Measurements from ENCODE around the gene CWC15. TPM values are rescaled to one million over a fixed set of nuclear protein-coding genes. Genes with fewer than 3 reads are reported as not detected.

The CWC15 gene
- polyA plus RNA-seq, 1 donor (not counting 4 experiments of a cell fraction or from before 2014, with no cell fraction given): 56.3 TPM

GRCh38 chr11:94946812-94947211 lies 26.5 kb downstream of the CWC15 start:
- no peak for FAIRE-seq
- dilution Hi-C loops (cut with MboI; ENCODE audit: extremely low pct_ligation_motif_present, low sequenced_read_pairs): no loop called here

DNA sequence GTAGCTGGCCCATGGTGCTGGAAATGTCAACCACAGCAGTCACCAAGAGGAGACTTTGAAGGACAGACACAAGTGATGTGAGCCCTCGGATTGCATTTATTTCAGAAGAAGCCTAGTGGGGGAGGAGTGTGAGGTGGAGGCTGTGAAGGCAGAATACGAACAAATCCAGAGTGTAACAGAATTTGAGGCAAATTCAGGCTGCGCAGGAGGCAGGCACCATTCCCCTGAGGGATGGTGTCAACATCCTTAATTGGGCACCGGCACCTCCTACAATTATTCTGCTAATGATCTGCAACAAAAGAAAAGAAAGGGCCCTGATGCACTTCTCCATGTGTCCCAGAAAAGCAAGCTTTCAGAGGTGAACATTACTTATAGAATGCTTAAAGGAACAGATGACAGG lies 32.2 kb downstream of the CWC15 start:
- no peaks in the 10 kb centered on the region for H4K20me1 ChIP-seq (ENCODE audit: control insufficient read depth, extremely low read depth, insufficient read depth, low read length)
- FAIRE-seq: no peak
- H3K9ac ChIP-seq (ENCODE audit: control insufficient read depth, extremely low read depth, insufficient read depth, low read length): no peak overlapping the region
- no peaks in the 10 kb centered on the region for H3K36me3 ChIP-seq (ENCODE audit: control insufficient read depth in 2 of 2, extremely low read depth in 1 of 2, insufficient read depth in 2 of 2, low read length in 2 of 2)
- no peaks in the 10 kb centered on the region for H3K4me1 ChIP-seq (ENCODE audit: control insufficient read depth, extremely low read depth, insufficient read depth, low read length)
- no peak for DNase-seq (ENCODE audit: low read depth, low spot score)
- H3K4me2 ChIP-seq (ENCODE audit: control insufficient read depth, extremely low read depth, insufficient read depth, low read depth, low read length): no peak overlapping the region
- no peaks in the 10 kb centered on the region for H3K9me3 ChIP-seq (ENCODE audit: control insufficient read depth, low read depth, low read length)
- H3K27ac ChIP-seq (ENCODE audit: control insufficient read depth, insufficient read depth, low read length): no peak overlapping the region
- TF ChIP-seq EZH2 (IDR thresholded peaks at IDR 0.05; ENCODE audit: low read length): no peak
- TF ChIP-seq, protein P1, sequence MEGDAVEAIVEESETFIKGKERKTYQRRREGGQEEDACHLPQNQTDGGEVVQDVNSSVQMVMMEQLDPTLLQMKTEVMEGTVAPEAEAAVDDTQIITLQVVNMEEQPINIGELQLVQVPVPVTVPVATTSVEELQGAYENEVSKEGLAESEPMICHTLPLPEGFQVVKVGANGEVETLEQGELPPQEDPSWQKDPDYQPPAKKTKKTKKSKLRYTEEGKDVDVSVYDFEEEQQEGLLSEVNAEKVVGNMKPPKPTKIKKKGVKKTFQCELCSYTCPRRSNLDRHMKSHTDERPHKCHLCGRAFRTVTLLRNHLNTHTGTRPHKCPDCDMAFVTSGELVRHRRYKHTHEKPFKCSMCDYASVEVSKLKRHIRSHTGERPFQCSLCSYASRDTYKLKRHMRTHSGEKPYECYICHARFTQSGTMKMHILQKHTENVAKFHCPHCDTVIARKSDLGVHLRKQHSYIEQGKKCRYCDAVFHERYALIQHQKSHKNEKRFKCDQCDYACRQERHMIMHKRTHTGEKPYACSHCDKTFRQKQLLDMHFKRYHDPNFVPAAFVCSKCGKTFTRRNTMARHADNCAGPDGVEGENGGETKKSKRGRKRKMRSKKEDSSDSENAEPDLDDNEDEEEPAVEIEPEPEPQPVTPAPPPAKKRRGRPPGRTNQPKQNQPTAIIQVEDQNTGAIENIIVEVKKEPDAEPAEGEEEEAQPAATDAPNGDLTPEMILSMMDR (optimal IDR thresholded peaks at IDR 0.05 in 1 of 3, IDR thresholded peaks at IDR 0.05 in 1 of 3, conservative IDR thresholded peaks at IDR 0.05 in 1 of 3; ENCODE audit: extremely low read depth in 1 of 3, insufficient read depth in 2 of 3, low read length in 3 of 3): no peak
- no peak overlapping the region for H3K4me3 ChIP-seq (ENCODE audit: control insufficient read depth in 2 of 3, extremely low read depth in 1 of 3, insufficient read depth in 2 of 3, low read depth in 1 of 3, low read length in 3 of 3)
- H2AFZ ChIP-seq (ENCODE audit: control insufficient read depth, low read length): no peak overlapping the region
- no peaks in the 10 kb centered on the region for H3K9me1 ChIP-seq (ENCODE audit: control insufficient read depth, extremely low read depth, insufficient read depth, low read length)
- H3K27me3 ChIP-seq (ENCODE audit: control insufficient read depth, extremely low read depth, insufficient read depth, low read length): no peaks in the 10 kb centered on the region
- no peaks in the 10 kb centered on the region for H3K79me2 ChIP-seq (ENCODE audit: control insufficient read depth, insufficient read depth, low read length)
- dilution Hi-C loops (cut with MboI; ENCODE audit: extremely low pct_ligation_motif_present, low sequenced_read_pairs): no loop called here

More at GRCh38 chr11:94946812-94947211, 26.5 kb downstream of the CWC15 start:
- no peaks in the 10 kb centered on the region for H3K9me1 ChIP-seq (ENCODE audit: control insufficient read depth, extremely low read depth, insufficient read depth, low read length)
- H4K20me1 ChIP-seq (ENCODE audit: control insufficient read depth, extremely low read depth, insufficient read depth, low read length): no peaks in the 10 kb centered on the region
- no peaks in the 10 kb centered on the region for H3K79me2 ChIP-seq (ENCODE audit: control insufficient read depth, insufficient read depth, low read length)
- no peak overlapping the region for H2AFZ ChIP-seq (ENCODE audit: control insufficient read depth, low read length)
- no peak for DNase-seq (ENCODE audit: low read depth, low spot score)
- no peak overlapping the region for H3K4me2 ChIP-seq (ENCODE audit: control insufficient read depth, extremely low read depth, insufficient read depth, low read depth, low read length)
- H3K4me3 ChIP-seq (ENCODE audit: control insufficient read depth in 2 of 3, extremely low read depth in 1 of 3, insufficient read depth in 2 of 3, low read depth in 1 of 3, low read length in 3 of 3): no peak overlapping the region
- no peaks in the 10 kb centered on the region for H3K36me3 ChIP-seq (ENCODE audit: control insufficient read depth in 2 of 2, extremely low read depth in 1 of 2, insufficient read depth in 2 of 2, low read length in 2 of 2)
- H3K9ac ChIP-seq (ENCODE audit: control insufficient read depth, extremely low read depth, insufficient read depth, low read length): no peak overlapping the region
- TF ChIP-seq, protein P1 (optimal IDR thresholded peaks at IDR 0.05 in 1 of 3, IDR thresholded peaks at IDR 0.05 in 1 of 3, conservative IDR thresholded peaks at IDR 0.05 in 1 of 3; ENCODE audit: extremely low read depth in 1 of 3, insufficient read depth in 2 of 3, low read length in 3 of 3): no peak
- no peak for TF ChIP-seq EZH2 (IDR thresholded peaks at IDR 0.05; ENCODE audit: low read length)
- no peaks in the 10 kb centered on the region for H3K4me1 ChIP-seq (ENCODE audit: control insufficient read depth, extremely low read depth, insufficient read depth, low read length)
- H3K27ac ChIP-seq (ENCODE audit: control insufficient read depth, insufficient read depth, low read length): no peak overlapping the region
- no peaks in the 10 kb centered on the region for H3K9me3 ChIP-seq (ENCODE audit: control insufficient read depth, low read depth, low read length)
- no peaks in the 10 kb centered on the region for H3K27me3 ChIP-seq (ENCODE audit: control insufficient read depth, extremely low read depth, insufficient read depth, low read length)
